Myocyte (in vitro differentiated cells): ENCODE results near the gene PLCD1. TPM values are rescaled to one million over a fixed set of nuclear protein-coding genes. Genes with fewer than 3 reads are reported as not detected.
A peak's percentile ranks its signal among the peaks of the same experiment; 100 is the strongest.
"Not testable (repeated sequence)": the region's sequence is repeated elsewhere in the genome, so short reads cannot be mapped to it uniquely, and the experiment has no call there.

ENCODE experiments used
- DNase-seq: peaks from one replicate; pipeline ENCODE4 v3.0.0-alpha.2; 2012; ENCODE audit warnings: low read depth
- total RNA-seq: library from RNA; depleted of rRNA; stranded (reverse); fragments of >200 nt; gene quantifications from 2 replicates; pipeline ENCODE4 v1.2.3, GENCODE V29; 2014

The PLCD1 gene
- total RNA-seq, 1 donor from 2014 or later, result 19.6 TPM

DNA sequence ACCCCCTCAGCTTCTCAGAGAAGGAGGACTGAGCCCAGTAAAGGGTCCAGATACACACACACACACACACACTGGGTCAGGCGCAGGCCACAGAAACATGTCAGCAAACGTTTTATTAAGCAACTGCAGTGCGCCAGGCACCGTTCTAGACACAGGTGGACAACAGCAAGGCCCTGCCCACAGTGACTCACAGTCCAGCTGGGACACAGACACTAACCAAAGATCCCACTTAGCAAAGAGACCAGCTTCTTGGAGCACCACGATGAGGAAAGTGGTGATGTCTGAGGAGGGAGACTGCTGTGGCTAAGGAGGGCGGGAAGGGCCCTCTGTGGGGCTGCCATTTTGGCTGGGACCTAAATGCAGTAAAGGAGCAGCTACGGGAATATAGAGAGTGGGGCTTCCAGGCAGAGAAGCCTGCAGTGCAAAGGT is 41.7 kb downstream of the PLCD1 start:
- DNase-seq, result peak; percentile 71

DNA sequence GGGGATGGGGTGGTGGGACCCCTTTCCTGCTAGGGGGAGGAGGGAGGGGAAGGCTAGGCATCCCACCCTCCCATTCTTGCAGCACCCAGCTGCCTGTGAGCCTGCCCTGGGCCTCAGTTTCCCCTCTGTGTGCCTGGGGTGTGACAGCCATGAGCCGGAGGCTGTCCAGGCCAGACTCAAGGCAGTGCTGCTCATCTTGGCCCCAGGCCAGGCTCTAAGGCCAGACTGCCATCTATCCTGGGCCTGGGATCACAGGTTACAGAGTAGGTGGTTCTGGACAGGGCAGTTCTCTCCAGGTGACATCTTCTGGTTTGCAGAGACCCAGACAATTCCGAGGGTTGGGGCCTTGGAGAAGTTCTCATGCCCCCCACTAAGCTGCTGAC is 42.1 kb downstream of the PLCD1 start:
- no peak for DNase-seq

DNA sequence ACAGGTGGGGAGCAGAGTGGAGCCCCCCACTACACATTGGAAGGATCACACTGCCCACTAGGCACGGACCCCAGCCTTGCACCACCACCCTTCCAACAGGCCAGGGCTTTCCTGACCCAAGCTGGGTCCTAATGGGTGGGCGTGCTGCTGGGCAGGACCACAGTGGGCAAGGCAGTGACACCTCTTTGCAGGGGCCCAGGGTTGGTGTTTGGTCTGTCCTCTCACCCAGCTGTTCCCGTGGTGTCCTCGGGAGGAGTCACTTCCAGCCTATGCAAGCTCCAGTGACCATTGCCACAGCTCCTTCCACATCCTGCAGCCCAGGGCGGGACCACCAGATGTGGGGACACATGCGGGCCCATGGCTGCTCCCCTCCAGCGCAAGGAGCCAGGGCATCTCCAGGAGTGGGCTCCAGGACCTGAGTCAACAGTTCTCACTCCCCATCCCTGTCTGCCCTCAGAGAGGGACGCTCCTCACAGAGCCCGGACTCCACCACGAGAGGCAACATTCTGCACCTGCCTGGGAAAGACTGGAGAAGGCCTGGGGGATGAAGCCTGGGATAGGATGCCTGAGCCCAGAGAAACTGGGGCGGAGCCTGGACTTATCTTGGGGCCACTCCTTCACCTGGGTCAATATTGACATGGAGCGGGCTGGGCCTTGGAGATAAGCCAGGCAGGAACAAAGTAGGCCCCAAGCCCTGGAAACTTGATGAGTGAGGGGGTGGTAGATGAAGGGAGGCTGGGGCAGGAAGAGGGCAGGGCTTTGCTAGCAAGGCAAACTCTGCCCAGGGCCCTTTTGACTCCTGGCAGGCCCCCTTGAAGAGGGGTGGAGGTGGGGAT is 42.7 kb downstream of the PLCD1 start:
- peak; percentile 52 for DNase-seq

DNA sequence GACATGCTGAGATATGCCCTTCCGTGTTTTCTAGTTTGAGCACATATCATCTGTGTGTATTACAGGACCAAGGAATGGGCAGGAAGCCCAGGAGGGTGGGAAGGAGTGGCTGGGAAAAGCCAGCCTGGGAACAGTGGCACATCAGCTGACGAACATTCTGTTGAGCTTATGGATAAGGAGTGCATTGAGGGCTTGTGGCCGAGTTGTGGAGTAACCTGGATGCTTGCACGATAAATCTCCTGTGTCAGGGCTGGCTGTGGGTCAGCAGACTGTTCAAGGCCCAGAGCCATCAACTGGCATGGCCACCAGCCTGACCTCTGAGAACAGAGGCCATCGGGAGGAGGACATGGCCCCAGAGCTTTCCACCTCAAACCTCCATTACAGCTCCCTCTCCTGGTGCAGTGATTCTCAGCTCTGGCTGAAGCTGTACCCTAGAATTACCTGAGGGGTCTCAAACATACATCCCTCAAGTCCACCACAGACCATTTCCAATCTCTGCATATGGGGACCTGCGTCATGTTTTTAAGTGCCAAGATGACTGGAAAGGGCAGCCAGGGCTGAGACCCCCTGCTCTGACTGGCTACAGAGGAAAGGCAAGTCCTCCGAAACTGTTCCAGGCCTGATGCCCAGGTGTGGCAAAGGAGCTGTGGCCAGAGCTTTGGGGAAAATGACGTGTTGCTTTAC is 43.7 kb downstream of the PLCD1 start:
- peak; percentile 87 for DNase-seq

DNA sequence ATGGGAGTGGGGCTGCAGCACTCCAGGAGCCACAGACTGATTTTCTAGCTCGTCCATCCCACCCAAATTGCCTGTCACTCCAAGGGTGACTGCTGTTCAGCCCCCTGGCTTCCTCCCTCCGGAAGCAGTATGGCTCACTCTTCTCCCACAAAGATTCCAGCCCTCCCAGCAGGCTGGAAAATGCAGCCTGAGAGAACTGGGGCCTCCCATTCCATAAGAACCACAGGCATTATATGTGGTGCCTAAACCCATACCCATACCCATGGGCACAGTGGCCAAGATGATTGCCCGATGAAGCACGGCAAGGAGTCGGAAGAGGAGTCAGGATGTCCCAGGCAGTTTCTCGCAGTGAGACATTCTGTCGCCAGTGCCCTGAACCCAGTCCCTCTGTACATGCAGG is 44.8 kb downstream of the PLCD1 start:
- no peak for DNase-seq

DNA sequence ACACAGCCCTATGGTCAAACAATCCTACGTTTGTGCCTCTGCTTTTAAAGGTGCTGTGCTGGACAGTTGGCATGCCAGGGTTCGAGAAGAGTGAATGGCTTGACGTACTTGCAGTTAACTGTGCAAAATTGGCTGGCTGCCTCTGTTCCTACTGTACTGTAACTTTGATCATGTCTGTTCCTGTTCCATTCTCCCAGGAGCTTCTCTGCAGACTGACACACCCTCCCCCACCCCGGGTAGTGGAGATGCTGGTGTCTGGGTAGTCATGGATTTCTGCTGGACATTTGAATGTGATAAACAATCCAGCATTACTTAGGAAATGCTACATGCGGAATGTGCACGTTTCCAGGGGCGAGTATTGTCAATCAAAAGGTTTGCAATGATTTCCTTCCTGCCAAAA is 45.4 kb downstream of the PLCD1 start:
- DNase-seq, result no peak

DNA sequence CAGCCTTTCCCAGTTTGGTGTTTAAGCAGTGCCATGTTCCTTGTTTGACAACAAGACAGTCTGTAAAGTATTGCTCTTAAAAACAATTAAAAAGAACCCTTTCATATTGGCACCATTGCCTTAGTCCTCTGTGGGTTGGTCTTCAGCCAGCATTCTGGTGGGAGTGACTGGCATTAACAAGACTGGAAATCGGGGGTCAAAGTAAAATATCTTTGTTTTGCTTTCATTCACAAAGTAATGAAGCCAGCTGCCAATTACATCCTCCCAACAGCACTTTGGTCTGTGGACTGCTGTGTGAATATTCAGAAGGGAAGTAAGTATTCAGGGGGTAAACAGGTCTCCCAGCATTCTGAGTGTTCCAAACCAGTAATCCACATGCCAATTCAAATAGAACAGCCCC is 47.1 kb downstream of the PLCD1 start:
- DNase-seq, result no peak

DNA sequence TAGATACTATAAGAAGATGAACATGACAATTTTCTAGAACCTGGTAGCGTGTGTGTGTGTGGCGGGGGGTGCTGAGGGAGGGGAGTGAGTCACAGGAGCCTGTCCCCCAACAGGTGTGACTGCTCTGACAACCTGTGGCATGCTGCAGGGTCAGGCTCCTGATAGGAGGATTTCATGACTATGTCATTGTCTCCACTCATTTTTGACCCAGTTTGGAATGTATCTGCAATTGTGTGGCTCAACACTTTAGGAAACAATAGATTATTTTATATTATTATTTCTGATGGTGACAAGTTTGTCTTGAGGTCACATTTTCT is 48.1 kb downstream of the PLCD1 start:
- peak; percentile 56 for DNase-seq

DNA sequence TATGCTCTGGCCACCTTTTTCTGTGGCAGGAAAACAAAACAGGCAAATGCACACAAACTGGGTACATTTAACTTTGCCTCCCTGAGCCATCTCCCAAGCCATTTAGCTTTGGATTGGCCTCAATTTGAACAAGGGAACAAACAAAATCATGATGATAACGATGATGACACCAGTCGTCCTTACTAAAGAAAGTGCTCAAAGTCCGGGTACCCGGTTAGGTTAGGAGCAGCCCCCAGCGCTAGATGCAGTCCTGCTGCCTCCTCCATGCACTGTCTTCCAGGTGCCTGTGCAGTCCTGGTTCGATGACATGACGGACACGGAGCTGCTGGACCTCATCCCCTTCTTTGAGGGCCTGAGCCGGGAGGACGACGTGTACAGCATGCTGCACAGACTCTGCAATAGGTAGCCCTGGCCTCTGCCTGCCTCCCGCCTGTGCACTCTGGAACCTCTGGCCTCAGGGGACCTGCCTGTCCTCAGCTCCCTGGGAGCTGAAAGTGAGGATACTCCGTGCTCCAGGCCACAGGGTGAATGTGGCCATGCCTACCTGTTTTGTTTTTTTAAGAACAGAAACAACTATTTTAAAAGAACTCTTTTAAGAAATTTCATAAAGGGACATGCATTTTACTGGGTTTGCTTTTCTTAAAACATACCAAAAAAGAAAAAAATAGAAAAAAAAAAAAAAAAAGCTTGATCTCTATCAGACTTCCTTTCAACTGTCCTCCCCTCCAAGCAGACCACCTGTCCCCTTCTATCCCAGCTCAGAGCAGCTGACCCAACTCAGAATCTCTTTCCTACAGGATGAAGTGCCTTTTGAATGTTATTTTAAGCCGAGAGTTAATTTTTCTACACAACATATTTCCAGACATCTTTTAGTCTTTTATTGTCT is 48.7 kb downstream of the PLCD1 start:
- DNase-seq, result peak; percentile 58

DNA sequence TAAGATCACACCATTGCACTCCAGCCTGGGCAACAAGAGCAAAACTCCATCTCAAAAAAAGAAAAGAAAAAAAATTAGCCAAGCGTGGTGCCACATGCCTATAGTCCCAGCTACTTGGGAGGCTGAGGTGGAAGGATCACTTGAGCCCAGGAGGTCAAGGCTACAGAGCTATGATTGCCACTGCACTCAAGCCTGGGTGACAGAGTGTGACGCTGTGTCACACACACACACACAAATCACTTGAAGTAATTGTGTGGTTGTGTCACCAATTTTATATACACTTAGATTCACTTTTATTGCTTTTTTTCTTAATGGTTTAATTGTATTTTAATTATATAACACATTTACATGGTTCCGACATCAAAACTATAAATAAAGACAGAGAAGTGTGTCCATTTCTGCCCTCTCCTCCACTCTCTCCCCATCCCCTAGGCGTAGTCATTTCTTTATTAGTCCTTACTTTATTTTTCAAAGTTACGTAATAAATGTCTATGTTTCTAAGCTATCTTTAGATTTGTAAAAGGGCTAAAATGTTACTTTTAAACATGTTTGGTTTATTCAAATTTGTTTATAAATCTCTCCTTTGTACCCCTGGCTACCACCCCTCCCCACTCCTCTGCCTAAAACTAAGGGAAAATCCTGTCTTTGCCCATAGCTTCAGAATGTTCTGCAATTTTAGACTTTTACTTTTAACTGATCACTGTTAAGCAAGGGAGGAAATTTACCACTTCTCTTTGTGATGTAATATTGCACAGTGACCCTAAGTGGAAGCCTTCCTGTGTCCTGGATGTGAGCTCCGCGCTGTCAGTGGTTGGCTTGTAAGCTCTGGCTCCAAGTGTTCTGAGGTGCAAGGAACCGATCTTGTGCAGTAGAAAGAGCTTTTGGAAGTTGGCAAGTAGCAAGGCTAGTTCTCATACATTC is 49.6 kb downstream of the PLCD1 start:
- no peak for DNase-seq

DNA sequence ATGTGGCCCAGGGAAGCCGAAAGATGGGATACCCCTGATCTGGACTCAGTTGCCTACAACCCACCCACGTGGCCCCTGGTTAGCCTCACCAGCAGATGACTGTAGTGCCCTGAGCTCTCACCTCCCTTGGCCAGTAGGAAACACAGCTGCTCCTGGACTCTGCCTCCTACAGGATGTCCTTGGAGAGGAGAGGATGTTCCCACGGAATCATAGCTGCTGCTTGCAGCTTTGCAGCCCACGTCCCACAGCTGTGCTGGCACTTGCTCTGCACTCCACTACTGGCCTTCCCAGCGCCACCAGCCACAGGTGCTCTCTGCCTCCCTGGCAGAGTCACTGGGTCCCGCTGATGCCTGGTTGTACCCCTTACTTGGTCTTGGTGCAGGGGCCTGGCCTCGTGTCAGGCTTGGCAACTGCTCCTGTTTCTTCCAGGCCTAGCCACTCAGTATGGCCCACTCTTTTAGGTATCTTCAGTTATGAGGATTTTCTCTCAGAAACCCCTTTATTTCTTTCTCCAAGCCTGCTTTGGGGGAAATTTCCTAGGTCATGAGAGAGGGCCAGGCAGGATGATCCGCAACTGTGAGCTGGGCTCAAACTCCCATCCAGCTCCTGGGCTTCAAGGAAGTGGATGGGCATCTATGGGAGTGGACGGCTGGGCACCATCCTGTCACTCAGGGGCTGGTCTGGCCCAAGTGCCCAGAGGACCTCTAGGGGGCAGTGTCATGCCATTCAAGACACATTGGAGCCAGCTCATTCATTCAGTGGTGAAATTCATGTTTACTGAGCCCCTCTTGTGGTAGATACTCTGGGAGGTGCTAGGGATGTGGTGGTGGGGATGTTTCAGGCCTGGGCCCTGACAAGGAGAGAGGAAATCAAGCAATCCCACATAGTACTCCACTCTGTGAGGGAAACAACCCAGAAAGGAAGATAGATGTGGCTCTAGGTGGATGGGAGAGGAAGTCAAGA is 55.0 kb downstream of the PLCD1 start:
- peak; percentile 83 for DNase-seq

DNA sequence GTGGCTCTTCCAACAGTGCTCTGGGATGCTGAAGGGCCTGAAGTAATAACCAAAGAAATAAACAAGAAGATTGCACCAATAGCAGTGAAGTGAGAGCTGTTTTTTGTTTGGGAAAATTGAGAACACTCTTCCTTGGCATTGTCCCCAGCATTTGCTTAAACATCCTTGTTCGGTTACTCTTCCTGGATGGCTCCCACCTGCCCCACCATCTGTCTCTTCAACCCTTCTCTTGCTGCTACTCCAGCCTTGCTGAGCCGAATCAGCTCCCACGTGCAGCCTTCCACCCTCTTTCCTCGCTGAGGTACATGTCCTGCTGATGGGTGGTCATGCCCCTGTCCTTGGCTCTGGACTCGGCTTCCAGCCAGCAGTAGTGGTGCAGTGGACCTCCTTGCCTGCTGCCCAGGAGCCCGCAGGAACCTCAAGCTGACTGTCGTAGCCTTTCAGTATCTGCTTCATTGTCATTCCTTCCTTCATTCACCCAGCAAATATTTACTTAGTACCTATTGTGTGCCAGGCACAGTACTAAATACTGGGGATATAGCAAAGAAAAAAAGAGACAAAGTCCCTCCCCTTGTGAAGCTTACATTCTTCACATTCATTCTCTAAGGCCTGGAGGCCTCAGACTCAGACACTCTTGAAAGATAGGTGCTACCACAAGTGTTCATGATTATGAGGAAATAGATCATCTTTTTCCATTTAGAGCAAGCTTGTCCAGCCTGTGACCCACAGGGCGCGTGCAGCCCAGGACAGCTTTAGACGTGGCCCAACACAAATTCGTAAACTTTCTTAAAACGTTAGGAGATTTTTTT is 56.0 kb downstream of the PLCD1 start:
- DNase-seq, result no peak

DNA sequence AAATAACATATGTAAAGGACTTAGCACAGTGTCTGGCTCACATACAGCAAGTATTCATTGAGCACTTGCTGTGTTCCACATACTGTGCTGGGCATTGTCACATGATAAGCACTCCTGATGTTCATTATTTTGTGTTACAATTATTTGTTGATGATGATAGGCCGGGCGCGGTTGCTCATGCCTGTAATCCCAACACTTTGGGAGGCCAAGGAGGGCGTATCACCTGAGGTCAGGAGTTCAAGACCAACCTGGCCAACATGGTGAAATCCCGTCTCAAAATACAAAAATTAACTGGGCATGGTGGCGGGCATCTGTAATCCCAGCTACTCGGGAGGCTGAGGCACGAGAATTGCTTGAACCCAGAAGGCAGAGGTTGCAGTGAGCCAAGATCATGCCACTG is 57.4 kb downstream of the PLCD1 start:
- DNase-seq, result not testable (repeated sequence)

DNA sequence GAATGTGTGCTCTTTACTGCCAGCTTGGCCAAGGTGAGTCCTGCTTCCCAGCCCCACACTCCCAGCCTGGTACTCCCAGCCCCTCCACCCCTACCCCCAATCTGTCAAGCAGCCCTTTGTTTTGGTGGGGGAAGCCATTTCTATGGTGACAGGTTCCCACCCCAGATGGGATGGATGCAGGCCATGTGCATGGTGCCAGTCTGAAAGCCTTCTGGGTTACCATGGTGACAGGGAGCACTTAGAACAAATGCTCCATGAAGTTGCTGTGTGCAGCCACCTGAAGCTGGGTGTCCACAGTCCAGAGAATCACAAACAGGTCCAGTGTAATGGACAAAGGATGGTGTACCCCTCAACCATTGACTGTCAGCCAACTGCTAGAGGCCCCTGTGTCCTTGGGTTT is 58.0 kb downstream of the PLCD1 start:
- DNase-seq, result no peak

DNA sequence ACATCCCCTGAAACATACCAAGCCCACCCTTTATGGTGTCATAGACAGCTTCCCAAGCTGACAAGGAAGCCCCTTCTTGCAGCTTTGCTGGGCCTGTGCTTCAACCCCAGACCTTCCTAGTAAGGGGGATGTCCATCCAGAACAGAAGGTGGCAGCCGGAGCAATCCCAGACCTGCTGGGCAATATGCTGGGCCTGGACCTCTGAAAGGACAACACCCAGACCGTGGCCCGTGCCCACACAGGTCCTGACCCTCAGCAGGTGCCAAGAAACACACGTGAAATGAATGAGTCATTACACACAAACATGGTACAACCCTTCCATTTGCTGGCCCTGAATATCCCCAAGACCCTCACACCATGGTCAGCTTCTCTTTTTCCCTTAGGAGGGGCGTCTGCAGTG is 58.6 kb downstream of the PLCD1 start:
- DNase-seq, result peak; percentile 64

DNA sequence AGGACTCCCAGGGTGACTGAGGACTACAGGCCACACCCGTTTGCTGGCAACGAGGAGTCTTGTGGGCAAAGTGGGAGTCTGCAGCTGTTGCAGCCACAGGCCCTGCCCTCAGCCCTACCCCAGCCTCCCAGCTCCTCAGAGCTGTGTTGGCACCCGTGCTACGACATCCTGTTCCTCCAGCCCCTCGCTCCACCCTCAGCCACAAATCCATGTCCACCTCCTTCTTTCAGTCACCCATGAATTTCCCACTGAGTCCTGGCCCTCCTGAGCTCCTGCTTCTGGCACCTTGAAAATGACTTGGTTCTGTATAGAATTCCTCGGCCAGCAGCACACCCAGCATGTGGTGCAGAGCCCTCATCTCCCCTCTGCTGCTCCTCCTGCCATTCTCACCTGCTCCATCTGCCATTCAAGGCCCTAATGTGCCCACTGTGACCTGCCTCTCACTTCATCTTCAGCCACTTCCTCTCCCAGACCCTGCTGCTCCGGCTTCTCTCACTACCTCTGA is 59.8 kb downstream of the PLCD1 start:
- DNase-seq, result peak; percentile 99

DNA sequence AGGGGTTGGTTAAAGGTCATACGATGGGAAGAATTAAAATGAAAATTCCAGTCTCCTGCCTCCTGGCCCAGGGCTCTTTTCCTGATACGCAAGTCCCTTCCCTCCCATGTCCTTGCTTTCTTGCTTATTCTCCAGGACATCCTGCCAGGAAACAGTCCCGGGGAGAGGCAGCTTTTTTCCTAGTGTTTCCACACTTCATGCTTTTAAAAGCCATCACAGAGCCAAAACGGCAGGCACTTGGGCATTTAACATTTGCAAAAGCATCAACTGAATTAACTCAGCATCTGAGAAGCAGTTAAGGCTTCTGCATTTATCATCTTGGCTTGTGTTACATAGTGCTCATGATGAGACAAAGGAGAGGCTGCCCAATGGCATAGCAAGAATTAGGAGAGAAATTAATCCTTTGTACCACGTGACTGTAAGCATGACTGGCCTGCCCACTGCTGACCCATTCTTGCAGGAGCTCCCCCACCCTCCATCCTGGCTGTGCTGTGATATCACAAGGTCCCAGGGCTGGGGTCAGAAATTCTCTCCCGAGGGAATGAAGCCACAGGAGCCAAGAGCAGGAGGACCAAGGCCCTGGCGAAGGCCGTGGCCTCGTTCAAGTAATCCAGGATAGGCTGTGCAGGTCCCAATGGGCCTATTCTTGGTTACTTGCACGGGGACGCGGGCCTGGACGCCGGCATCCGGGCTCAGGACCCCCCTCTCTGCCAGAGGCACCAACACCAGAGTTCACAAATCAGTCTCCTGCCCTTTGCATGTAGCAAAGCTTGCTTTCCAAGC is 60.4 kb downstream of the PLCD1 start:
- DNase-seq, result peak; percentile 92

DNA sequence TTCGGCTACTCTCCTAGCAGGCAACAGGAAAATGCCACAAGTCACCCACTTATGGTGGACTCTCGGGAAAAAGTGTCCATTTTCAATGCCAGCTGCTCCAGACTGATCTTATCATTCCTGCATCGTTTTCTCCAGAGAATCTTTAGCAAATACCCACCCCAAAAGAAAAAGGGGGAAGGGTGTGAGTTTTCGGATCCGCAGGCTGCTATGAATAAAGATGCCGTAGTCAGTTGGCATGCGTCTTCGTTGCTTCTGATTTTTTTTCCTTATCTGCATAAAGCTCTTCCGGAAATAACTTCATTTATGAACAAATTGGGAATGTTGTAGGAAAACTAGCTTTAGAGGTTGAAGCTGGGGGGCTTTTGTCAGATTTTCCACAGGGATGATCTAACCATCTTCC is 61.2 kb downstream of the PLCD1 start:
- no peak for DNase-seq
